NCI-H82 treated with DMSO at 0.1 percent for 48 hours (cell line): ENCODE measurements around the gene CYP11A1.
"Not testable (repeated sequence)": the region's sequence is repeated elsewhere in the genome, so short reads cannot be mapped to it uniquely, and the experiment has no call there.

ENCODE experiments used
- DNase-seq: peaks from one replicate; lab custom pipeline; 2025; ENCODE audit not compliant: unreplicated experiment; lab: John Stamatoyannopoulos, UW

CYP11A1 gene

DNA sequence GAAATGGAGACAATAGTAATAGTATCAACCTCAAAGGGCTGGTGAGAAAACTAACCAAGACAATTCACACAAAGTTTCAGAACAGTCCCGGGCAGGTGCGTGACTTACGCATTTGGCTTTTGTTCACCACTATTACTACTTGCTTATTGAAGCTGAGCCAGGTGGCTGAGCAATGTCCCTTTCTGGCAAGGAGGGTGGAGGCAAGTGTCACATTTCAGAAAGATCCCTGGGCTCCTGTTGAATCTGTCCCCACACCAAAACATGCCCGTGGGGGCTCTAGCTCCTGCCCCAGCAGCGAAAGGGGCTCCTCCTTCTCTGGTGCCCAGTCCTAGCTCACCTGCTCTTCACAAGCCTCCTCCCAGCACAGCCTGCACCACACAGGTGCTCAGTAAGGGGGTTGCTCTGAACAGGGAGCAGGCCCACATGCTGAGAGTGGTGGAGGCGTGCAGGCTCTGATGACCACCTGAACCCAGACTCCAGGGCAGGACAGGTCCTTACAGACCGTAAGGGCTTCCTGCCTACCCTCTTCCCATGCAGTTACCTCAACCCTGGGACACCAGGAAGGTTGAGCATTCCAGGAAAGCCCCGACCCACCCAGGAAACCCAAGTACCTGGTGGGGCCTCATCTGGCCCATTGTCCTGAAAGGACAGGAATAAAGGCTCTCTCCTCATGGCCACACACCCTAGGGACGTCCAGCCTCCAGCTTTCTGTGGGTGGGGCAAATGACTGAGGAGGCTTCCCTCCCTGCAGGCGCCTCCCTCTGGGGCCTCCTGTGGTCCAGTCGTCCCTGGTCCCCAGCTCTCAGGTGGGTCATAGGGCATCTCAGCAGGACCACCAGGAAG, 33.7 kb upstream of the CYP11A1 start:
- no peak for DNase-seq

DNA sequence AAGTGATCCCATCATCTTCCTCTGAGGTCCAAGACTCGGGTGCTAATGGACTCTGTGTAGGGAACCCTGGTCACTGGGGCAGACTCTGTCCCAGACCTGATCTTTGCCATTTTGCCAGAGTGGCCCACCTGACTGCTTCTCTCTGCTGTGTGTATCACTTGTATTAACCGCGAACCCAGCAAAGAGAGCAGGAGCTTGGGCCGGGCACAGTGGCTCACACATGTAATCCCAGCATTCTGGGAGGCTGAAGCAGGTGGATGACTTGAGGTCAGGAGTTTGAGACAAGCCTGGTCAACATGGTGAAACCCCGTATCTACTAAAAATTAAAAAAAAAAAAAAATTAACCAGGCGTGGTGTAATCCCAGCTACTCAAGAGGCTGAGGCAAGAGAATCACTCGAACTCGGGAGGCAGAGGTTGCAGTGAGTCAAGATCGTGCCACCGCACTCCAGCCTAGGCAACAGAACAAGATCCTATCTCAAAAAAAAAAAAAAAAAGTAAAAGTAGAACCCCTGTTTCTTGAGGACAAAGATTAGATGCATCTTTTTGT, 32.9 kb upstream of the CYP11A1 start:
- no peak for DNase-seq

DNA sequence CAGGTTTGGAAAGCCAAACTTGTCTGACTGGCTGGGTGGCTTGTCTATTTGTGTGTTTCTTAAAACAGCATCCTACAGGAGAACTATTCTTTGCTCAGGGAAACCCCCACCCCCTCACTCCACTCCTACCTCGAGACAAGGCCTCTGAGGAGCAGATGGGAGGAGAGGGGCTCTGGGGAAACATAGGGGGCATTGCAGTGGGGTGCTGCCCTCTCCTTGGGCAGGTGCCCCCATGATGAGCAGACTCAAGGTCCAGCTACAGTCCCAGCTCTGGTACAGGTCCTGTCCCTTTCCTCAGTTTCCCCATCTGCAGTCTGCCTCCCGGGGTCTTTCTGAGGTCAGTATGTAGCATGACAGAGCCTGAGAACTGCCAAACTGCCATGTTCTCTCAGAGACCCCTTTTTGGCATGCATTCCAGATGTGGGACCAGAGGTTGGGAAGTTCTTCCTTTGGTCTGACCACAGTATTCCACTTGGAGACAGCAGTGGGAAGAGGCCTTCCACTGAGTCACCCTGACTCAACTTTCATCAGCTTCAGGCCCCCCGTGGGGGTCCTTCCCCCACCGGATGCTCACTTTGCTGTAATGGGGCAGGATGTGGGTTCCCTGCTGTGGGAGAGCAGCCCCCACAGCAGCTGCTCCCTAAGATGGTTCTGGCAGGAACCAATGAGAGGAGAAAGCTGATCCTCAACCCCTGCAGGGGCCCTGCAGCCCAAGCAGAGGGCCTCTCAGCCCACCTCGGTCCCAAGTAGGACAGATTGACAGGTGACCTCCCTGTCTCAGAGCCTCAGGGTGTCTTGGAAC, 32.3 kb upstream of the CYP11A1 start:
- DNase-seq: no peak

DNA sequence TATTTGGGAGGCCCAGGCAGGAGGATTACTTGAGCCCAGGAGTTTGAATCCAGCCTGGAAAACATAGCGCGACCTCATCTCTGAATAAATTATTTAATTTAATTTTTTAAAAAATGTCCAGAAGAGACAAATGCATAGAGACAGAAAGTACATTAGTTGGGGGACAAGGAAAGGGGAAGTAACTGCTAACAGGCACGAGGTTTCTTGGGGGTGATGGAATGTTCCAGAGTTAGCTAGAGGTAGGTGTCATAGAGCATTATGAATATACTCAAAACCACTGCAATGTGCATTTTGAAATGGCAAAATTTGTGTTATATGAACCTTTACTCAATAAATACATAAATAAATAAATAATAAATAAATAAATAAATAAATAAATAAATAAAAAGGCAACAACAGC, 31.7 kb upstream of the CYP11A1 start:
- DNase-seq: no peak

DNA sequence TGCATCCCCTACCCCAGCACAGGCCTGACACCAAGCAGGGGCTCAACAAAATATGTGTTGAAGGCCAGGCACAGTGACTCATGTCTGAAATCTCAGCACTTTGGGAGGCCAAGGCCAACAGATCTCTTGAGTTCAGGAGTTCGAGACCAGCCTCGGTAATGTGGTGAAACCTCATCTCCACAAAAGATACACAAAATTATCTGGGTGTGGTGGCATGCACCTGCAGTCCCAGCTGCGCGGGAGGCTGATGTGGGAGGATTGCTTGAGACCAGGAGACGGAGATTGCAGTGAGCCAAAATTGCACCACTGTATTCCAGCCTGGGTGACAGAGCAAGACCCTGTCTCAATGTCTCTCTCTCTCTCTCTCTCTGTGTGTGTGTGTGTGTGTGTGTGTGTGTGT, 30.7 kb upstream of the CYP11A1 start:
- no peak for DNase-seq

DNA sequence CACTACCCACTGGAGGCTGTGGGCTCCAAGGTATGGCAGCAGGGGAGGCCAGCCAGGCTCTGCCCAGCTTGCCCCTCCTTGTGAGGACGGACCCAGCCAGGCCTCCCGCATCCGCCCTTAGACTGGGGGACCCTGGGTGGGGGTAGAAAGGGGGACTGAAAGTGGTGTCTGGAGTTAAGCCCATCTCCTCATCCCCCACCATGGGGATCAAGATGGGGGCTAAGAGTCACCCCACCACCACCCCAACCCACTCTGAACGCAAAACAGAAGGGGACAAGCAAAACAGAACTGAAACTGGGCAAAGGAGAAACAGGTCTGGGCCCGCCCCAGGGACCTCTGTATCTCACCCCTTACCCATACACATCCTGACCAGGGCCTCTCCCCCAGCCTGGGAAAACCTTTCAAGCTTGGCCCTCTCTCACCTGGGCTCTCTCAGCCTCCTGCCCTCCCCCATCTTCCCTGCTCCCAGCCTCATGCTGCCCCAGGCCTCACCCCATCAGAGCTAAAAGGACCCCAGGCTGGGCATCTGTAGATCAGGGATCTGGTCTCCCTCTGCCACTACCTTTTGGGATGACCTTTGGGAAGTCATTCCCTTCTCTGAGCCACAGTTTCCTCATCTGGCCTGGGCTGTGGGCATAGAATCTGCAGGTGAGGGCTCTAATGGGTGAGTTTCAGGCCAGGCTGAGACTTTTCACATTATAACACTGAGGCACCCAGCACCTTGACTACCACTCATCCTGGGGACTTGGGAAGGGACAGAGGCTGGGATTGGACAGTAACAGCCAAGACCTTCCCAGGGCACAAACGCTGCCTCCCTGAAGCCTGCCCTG, 30.0 kb upstream of the CYP11A1 start:
- DNase-seq: no peak

DNA sequence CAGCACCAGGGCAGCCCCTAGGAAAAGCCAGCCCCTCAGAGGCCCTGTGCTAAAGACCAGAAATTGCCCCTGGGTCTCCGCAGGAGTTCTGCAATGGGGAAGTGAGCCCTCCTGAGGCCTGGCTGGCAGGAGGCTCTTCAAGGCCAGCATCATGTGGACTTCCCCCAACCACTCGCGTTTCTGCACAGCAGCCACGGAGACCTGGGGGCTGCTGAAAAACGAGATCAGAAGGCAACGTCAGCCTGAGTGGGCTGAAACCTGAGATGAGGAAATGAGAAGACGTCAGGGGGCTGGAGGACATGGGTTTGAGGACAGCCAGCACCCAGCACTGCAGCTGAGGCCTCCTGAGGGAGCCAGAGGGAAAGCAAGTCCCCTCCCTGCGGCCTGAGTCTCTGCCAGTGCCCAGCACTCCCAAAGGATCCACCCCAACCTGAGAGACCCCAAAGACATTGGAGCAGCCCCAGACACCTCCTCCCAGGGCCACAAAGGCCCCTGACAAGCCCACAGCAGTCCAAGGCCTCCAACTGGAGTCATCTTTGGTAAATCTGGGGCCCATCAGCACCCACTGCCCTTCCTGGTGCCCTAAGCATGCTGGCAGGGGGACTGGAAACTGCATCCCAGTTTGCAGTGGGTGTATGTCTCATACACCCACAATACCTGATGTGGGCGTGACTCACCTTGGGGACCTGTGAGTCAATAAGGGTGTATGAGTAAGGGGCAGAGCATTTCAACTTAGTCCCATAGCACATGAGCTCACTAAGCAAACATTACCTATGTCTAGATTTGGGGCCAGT, 29.2 kb upstream of the CYP11A1 start:
- no peak for DNase-seq

DNA sequence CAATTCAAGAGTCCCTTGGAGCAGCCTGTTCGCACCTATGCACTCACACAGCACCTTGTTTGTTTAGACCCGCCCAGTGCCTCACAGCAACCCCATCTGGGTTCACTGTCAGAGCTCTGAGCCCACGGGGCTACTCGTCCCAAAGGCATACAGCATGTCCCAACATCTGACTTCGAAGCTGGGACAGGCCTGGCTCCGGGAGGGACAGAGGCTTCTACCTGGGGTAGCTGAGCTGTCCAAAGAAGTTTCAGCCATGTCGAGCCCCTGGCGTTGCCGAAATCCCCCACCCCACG, 28.6 kb upstream of the CYP11A1 start:
- DNase-seq: no peak

DNA sequence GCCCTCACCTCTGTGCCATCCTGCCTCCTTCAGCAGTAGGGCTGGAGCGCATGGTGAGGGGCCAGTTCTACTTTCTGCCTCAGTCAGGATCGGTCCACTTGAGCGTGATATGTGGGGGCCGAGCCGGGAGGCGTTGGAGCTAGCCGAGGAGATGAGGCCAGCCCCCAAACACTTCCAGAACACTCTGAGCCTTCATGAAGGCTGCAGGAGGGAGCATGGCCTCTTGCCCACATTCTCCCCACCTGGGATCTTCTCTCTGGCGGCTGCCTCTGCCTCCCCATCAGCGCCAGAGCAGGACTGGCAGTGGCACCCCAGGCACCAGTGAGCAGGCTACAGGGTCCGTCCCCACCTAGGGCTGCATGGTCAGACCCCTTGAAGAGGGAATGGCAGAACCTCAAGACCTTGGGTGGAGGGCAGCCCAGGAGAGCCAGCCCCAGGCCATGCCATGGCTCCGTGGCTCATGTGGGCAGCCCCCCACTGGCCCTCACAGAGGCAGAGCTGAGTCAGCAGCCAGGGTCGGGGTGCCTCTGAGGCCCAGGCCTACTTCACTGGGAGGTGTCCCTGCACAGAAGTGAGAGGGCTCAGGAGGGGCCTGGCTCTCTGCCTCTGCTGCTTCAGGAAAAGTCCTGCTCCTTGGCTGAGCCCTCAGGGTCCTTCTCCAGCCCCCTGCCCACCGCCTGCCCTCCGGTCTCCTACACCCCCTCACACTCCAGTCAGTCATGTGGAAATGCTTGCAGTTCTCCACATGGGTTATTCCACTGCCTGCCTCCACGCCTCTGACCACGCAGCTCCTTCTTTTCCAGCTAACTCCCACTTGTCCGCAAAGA, 28.1 kb upstream of the CYP11A1 start:
- no peak for DNase-seq

DNA sequence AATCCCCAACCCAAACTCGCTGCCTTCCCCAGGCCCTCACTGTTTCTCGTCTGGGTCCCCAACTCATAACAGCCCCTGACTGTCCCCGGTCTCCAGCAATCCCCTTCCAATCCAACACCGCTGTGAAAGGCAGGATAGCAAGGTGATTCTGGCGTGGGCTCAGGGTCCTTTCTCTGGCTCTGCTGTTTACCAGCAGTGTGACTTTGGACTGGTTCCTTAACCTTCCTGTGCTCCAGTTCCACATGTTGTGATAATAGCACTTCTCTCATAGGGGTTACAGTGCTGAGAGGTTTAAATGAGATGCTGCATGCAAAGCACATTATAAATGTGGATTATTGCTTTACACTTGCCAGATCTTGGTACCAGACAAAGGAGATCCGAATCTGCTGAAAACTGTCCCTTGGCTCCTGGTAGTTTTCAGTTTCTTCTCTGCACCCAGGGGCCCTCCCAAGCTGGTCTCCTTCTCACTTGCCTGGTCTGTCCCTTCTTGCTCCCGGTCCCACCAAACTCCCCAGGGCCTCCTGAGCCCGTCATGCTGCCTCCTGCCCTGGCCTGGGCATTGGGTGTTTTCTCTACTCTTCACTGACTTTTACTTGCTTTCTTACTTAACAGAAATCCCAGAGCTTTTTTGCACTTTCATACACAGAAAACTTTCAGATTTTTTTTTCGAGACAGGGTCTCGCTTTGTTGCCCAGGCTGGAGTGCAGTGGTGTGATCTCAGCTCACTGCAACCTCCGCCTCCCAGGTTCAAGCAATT, 26.8 kb upstream of the CYP11A1 start:
- no peak for DNase-seq

DNA sequence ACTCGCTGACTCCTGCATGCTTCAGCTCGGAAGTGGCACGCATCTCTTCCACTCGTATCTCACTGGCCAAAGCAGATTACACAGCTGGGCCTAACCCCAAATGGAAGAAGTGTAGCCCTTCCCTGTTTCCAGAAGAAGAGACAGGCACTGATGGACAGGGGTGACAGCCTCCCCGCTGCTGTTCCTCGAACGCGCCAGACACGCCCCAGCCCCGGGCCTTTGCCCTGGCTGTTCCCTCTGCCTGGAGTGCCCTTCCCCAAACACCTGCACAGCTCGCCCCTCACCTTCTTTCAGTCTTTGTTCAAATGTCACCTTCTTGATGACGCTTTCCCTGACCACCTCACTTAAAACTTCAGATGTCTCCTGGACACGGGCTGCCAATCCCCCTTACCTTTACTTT, 26.0 kb upstream of the CYP11A1 start:
- no peak for DNase-seq

DNA sequence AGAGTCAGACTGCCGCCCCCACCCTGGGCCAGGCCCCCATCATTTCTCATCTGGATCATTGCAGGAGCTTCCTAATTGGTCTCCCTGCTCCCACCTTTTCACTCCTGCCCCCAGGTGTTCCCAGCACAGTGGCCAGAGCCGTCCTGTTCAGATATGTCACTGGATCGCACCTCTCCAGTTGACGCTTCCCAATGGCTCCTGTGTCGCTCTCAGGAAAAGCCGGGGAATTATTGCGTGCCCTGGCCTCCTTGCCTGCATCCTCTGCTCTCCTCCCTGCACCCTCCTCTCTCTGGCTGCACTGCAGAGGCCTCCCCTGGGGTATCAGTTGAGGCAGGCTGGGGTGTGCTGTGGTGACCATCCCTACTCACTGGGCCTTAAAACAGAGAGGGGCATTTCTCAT, 25.5 kb upstream of the CYP11A1 start:
- no peak for DNase-seq

DNA sequence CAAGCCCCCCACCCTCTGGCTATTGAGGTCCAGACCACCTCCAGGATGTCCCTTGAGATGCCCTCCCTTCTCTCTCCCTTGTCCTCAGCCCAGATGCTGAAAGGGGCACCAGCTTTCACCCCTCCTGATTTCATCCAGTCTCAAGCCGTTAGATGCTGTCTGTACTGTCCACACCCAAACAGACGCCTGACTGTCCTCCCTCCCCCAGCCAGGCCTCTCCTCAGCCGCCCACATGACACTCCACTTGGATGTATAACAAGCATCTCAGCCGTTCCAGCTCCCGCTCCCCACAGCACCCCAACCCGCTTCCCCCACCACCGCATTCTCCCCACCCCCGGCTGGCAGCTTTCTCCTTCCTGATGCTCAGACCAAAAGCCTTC, 25.0 kb upstream of the CYP11A1 start:
- DNase-seq: no peak

DNA sequence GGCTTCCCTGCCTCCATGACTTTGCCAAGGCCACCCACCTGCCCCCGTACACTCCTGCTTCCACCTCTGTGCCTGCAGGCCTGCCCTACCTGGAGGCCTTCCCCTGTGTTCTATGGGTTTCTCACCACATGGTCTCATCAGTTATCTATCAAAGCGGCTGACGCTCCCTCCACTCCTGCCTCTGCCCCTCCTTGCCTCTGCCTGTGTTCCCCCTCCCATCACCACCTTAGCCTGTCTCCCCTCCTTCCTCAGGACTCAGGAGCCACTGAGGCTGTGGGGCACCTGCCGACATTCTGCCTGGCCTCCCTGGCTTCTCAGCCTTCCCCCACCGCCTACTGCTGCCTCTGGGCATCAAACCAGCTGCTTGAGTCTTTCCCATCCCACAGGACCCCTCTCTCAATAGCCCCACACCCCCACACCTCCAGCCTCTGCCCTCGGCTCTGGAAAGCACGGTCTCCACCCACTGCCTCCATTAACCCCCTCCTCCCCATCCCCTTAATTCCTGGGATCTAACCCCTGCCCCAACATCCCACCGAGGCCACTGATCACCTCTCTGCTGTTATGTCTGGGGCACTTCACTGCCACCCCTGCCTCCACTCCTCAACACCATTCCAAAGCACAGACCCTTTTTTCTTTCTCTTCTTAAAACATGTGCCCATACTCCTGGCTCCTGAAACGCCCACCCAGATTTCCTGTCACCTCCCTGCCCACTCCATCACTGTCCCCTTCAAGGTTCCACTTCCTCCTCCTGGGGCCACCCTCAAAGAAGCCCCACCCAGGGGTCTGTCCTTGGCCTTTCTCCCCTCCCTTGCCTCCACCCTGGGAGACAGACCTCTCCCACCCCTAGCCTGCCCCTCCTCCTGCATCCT, 24.4 kb upstream of the CYP11A1 start:
- no peak for DNase-seq

DNA sequence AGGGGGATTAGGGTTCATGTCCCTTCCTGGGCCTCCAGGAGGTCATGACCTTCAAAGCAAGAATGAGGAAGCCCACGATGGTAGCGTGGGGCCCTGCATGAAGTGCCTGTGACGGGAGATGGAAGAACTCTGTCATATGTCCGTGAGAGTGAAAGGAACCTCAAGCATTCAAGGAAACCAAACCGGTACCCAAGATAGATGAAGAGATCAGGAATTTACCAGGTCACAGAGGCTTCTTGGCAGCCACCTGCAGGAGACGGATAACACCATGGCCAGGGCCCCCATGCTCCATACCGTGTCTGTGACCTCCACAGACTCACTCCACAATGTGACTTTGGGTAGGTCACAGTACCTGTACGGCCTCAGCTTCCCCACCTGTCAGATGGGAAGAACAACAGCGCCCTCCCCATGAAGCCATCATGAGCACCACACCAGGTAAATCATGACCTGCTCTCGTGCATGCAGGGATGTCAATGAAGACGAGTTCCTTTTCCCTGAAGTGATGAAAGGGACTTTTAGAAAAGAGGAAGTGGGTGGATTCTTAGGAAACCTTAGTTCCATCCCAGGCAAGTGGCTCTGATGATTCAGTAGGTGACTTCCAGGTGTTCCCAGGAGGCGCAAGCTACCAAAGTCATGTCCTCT, 23.3 kb upstream of the CYP11A1 start:
- no peak for DNase-seq

DNA sequence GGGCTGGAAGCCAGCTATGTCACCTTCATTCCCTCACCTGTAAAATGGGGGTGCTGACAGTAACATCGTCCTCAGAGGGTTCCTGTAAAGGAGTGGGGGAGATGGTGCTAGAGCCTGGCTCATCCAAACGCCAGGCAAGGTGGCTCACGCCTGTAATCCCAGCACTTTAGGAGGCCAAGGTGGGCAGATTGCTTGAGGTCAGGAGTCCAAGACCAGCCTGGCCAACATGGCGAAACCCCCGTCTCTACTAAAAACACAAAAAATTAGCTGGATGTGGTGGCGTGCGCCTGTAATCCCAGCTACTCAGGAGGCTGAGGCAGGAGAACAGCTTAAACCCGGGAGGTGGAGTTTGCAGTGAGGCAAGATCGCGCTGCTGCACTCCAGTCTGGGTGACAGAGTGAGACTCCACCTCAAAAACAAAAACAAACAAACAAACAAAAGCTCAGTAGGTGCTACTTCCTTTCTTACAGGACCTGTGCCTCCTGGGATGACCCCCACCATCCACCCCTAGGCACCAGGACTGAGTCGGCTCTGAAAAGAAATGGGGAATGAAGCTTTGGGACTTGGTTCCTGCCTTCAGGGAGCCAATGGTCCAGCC, 22.7 kb upstream of the CYP11A1 start:
- not testable (repeated sequence) for DNase-seq
